GM12878 (cell line): Measurements from ENCODE around the gene EFCAB8.

Experiments used
- BHLHE40 ChIP-seq, 2 experiments: fragments of 450-650 bp in 1 of 2; IDR thresholded peaks; 2 replicates each; pipeline ENCODE4 v1.6.1; 2011 to 2017; ENCODE audit warnings: low read depth in 2 of 2, borderline replicate concordance in 1 of 2, improper control_type of control experiment in 1 of 2, low read length in 1 of 2, mild to moderate bottlenecking in 1 of 2
- SIN3A ChIP-seq: IDR thresholded peaks from 2 replicates; pipeline ENCODE4 v1.6.1; 2012; ENCODE audit warnings: low read depth, low read length, improper control_type of control experiment

DNA sequence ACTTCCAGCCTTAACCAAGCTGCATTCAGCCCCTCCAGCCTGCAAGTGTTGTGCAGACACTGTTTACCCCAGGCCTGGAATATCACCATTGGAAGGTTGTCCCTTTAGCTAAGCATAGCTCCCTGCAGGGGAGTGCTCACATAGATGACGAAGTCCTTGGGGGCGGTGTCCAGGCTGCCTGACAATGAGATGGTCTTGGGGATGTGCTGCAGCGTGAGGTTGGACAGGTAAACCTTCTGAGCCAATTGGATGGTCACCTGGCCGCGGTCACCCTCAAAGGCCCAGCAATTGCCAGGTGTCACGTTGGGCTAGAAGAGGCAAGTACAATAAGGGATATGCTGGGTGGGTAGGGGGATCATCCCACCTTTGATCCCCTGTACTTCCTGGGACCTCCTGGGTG is 126.9 kb downstream of the EFCAB8 start:
- TF ChIP-seq BHLHE40 (IDR thresholded peaks at IDR 0.05; ENCODE audit: borderline replicate concordance in 1 of 2, low read depth in 2 of 2, low read length in 1 of 2) (no peak), SIN3A (no peak)
